ENCODE measurements around the gene TRAPPC2L. TPM values are rescaled to one million over a fixed set of nuclear protein-coding genes. Genes with fewer than 3 reads are reported as not detected.

TRAPPC2L gene
- total RNA-seq, 2 experiments from 2014 or later: 27.6 to 44.9 TPM

DNA sequence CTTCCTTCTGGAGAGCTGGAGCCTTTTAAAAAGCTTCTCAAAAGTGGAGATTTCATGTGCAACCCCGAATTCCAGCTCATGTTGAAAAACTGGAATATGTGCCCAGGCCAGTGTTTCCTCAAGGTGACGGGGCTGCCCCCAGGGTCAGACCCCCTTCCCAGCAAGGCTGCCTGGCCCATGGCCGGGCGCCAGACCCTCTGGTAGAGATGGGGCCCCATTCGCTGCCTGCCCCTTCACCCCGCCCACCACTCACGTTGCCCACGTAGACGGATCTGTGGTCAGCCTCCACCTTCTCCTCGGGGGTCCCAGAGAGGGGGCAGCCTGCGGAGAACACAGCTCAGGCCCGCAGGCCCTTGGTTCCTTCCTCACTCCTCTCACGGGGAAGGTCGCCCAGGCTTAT, 8.4 kb downstream of the TRAPPC2L start:
- no peak overlapping the region for H2AFZ ChIP-seq (ENCODE audit: low read length)
- POLR2A ChIA-PET: no interaction called here
- CTCF ChIA-PET (ENCODE audit: unreplicated experiment): interaction anchor here (0.6 kb wide), 1 partner anchor 306 kb away, joined by 3 read pairs; the partner anchor contains the start of gene CDH15
- intact Hi-C loops (cut with micrococcal nuclease; ENCODE audit: unreplicated experiment): no loop called here
- no peak for DNase-seq (ENCODE audit: low spot score)
- no TSS peak for BruUV-seq (replicated peaks)
- H3K4me3 ChIP-seq (ENCODE audit: low read depth, low read length, poor library complexity, severe bottlenecking): no peak overlapping the region
- peaks cover 4% of the 10 kb centered on the region for H3K4me1 ChIP-seq (ENCODE audit: insufficient read depth, low read length, poor library complexity, severe bottlenecking)
- H3K9me3 ChIP-seq (ENCODE audit: low read length): no peaks in the 10 kb centered on the region
- H3K79me2 ChIP-seq (ENCODE audit: insufficient read depth, low read depth, low read length): no peaks in the 10 kb centered on the region
- peaks cover 7% of the 10 kb centered on the region for H3K36me3 ChIP-seq (ENCODE audit: insufficient read depth, low read length)
- TF ChIP-seq EZH2phosphoT487 (IDR thresholded peaks at IDR 0.05; ENCODE audit: borderline replicate concordance, low read depth, low read length): no peak
- TF ChIP-seq, protein P1, sequence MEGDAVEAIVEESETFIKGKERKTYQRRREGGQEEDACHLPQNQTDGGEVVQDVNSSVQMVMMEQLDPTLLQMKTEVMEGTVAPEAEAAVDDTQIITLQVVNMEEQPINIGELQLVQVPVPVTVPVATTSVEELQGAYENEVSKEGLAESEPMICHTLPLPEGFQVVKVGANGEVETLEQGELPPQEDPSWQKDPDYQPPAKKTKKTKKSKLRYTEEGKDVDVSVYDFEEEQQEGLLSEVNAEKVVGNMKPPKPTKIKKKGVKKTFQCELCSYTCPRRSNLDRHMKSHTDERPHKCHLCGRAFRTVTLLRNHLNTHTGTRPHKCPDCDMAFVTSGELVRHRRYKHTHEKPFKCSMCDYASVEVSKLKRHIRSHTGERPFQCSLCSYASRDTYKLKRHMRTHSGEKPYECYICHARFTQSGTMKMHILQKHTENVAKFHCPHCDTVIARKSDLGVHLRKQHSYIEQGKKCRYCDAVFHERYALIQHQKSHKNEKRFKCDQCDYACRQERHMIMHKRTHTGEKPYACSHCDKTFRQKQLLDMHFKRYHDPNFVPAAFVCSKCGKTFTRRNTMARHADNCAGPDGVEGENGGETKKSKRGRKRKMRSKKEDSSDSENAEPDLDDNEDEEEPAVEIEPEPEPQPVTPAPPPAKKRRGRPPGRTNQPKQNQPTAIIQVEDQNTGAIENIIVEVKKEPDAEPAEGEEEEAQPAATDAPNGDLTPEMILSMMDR (conservative IDR thresholded peaks at IDR 0.05; ENCODE audit: low read length): no peak
- H3K4me2 ChIP-seq (ENCODE audit: low read length): no peak overlapping the region
- no peaks in the 10 kb centered on the region for H4K20me1 ChIP-seq (ENCODE audit: insufficient read depth, low read length)
- H3K27ac ChIP-seq (ENCODE audit: low read depth, low read length, poor library complexity, severe bottlenecking): no peak overlapping the region
- no peaks in the 10 kb centered on the region for H3K9me2 ChIP-seq (ENCODE audit: insufficient read depth, low read length)

GRCh38 chr16:88865742-88866141, 8.8 kb downstream of the TRAPPC2L start:
- no peak for DNase-seq (ENCODE audit: low spot score)
- no peaks in the 10 kb centered on the region for H4K20me1 ChIP-seq (ENCODE audit: insufficient read depth, low read length)
- no peak overlapping the region for H3K27ac ChIP-seq (ENCODE audit: low read depth, low read length, poor library complexity, severe bottlenecking)
- H3K4me1 ChIP-seq (ENCODE audit: insufficient read depth, low read length, poor library complexity, severe bottlenecking): peaks cover 4% of the 10 kb centered on the region
- peaks cover 3% of the 10 kb centered on the region for H3K36me3 ChIP-seq (ENCODE audit: insufficient read depth, low read length)
- BruUV-seq (replicated peaks): no TSS peak
- no peak overlapping the region for H3K4me2 ChIP-seq (ENCODE audit: low read length)
- no peak overlapping the region for H3K4me3 ChIP-seq (ENCODE audit: low read depth, low read length, poor library complexity, severe bottlenecking)
- POLR2A ChIA-PET: no interaction called here
- intact Hi-C loops (cut with micrococcal nuclease; ENCODE audit: unreplicated experiment): no loop called here
- H3K9me3 ChIP-seq (ENCODE audit: low read length): no peaks in the 10 kb centered on the region
- CTCF ChIA-PET (ENCODE audit: unreplicated experiment): no interaction called here
- no peaks in the 10 kb centered on the region for H3K79me2 ChIP-seq (ENCODE audit: insufficient read depth, low read depth, low read length)
- TF ChIP-seq EZH2phosphoT487 (IDR thresholded peaks at IDR 0.05; ENCODE audit: borderline replicate concordance, low read depth, low read length): no peak
- TF ChIP-seq, protein P1 (conservative IDR thresholded peaks at IDR 0.05; ENCODE audit: low read length): no peak
- H3K9me2 ChIP-seq (ENCODE audit: insufficient read depth, low read length): no peaks in the 10 kb centered on the region
- H2AFZ ChIP-seq (ENCODE audit: low read length): no peak overlapping the region

GRCh38 chr16:88866151-88866920, 9.4 kb downstream of the TRAPPC2L start, which contains the start of gene PABPN1L:
PABPN1L (minus strand) TSS chr16:88866660; CDS start chr16:88866606, 54 bp downstream.
- CTCF ChIA-PET (ENCODE audit: unreplicated experiment): no interaction called here
- no TSS peak for BruUV-seq (replicated peaks)

More at GRCh38 chr16:88866151-88866920, 9.4 kb downstream of the TRAPPC2L start, which contains the start of gene PABPN1L:
- H3K4me1 ChIP-seq (ENCODE audit: insufficient read depth, low read length, poor library complexity, severe bottlenecking): peaks cover 4% of the 10 kb centered on the region
- H3K27ac ChIP-seq (ENCODE audit: low read depth, low read length, poor library complexity, severe bottlenecking): no peak within 1 kb of the TSS
- no peak for DNase-seq (ENCODE audit: low spot score)
- H3K9me2 ChIP-seq (ENCODE audit: insufficient read depth, low read length): no peaks in the 10 kb centered on the region
- H3K4me2 ChIP-seq (ENCODE audit: low read length): no peak within 1 kb of the TSS
- TF ChIP-seq, protein P1 (conservative IDR thresholded peaks at IDR 0.05; ENCODE audit: low read length): no peak
- TF ChIP-seq EZH2phosphoT487 (IDR thresholded peaks at IDR 0.05; ENCODE audit: borderline replicate concordance, low read depth, low read length): no peak
- POLR2A ChIA-PET: no interaction called here
- intact Hi-C loops (cut with micrococcal nuclease; ENCODE audit: unreplicated experiment): no loop called here
- no peak within 1 kb of the TSS for H2AFZ ChIP-seq (ENCODE audit: low read length)
- no peaks in the 10 kb centered on the region for H4K20me1 ChIP-seq (ENCODE audit: insufficient read depth, low read length)
- H3K79me2 ChIP-seq (ENCODE audit: insufficient read depth, low read depth, low read length): no peaks in the 10 kb centered on the region
- H3K4me3 ChIP-seq (ENCODE audit: low read depth, low read length, poor library complexity, severe bottlenecking): no peak within 1 kb of the TSS
- no peaks in the 10 kb centered on the region for H3K9me3 ChIP-seq (ENCODE audit: low read length)
- H3K36me3 ChIP-seq (ENCODE audit: insufficient read depth, low read length): no peaks in the 10 kb centered on the region; the same call in 1 of the 2 replicates
